Inflammatory macrophage treated with lipopolysaccharide for 1 hour (primary cell): ENCODE data around the gene PPY.
"Not testable (repeated sequence)": the region's sequence is repeated elsewhere in the genome, so short reads cannot be mapped to it uniquely, and the experiment has no call there.

ENCODE experiments used
- DNase-seq, 2 donors: peaks; one replicate each; pipeline ENCODE4 v3.0.0-alpha.2; 2020 to 2022

The PPY gene

GRCh38 chr17:43942051-43942685 is at the start of gene PPY:
Gene PPY (minus strand): TSS chr17:43942476. CDS start chr17:43941654, 822 bp downstream.
- no peak for DNase-seq

- DNase-seq, result no peak
Observed at GRCh38 chr17:43988301-43988700, 46.0 kb upstream of the PPY start.

GRCh38 chr17:43987131-43988021 is 45.1 kb upstream of the PPY start:
- DNase-seq, result no peak

DNA sequence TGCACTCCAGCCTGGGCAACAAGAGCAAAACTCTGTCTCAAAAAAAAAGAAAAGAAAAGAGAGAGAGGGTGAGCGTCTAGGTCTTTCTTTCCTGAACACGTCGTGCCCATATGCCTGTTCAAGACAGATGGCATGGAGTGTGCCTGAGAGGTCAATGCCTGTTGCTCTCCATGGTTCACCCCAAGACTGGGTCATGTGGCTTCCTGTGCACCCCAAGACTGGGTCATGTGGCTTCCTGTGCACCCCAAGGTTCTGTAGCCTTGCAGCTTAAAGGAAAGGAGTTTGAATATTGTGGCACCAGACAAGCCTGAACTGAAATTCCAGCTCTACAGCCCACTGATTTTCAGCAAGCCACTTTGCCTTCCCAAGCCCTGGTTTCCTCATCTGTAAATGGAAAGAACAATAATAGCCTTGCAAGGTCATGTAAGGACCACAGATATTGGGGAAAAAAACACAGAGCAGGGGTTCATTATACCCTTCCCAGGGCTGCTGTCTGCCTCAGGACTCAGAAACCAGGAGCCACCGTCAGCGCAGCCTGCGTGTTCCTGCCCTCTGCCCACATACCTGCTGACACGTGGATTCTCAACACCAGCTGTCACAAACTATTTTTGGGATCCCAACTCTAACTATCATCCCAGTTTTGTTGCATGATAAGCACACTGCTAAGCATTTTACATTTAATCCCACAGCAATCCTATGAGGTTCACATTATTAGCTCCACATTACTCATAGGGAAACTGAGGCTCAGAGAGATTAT is 44.1 kb upstream of the PPY start:
- no peak for DNase-seq

DNA sequence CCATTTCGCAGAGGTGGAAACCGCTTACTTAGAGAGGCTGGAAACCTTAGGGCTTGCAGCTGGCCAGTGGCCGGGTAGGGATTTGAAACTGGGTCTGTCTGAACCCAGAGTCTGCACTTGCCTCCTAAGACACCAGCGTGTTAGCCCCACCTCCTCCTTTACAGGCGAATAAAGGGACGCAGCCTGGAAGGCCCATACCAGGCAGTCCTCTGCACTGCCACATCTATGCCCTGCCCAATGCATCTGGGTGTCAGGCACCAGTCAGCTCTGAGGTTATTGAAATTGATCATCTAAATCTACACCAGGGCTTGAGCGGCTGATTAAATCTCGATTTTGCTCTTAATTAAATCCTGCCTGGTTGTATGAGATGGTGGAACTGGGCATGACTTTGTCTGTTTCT is 42.2 kb upstream of the PPY start:
- no peak for DNase-seq

GRCh38 chr17:43983515-43984411 is 41.5 kb upstream of the PPY start:
- no peak for DNase-seq

DNA sequence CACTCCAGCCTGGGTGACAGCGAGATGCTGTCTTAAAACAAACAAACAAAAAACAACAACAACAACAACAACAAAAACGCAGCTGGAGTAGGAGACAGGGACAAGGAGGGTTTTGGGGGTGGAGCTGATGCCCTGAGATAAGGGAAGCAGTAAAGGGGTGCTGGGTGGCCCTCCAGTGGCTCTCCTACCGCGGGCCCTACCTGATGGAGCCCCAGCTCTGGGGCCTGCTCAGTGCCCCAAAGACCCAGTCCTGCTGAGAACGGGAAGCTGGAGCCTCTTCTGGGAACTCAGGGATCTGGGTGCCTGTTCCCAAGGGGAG is 40.9 kb upstream of the PPY start:
- no peak for DNase-seq

DNA sequence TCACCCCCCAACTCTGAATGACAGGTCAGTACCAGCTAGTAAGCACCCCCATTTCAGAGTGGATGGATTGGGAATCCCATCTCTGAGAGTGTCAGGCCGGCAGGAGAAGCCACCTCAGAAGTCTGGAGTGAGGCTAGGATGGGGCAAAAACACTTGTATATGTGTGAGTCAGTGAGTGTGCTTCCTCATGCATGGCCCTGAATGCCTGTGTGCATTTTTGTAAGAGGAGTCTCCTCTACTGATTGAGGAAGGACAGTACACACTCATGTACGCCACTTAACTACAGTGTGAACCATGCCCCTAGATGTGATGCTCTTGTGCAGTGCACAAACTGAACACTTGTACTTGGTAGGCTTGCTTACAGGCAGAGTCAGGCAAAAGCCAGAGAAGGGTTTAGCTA is 39.9 kb upstream of the PPY start:
- no peak for DNase-seq

GRCh38 chr17:43979671-43980070 is 37.4 kb upstream of the PPY start:
- DNase-seq, result no peak

DNA sequence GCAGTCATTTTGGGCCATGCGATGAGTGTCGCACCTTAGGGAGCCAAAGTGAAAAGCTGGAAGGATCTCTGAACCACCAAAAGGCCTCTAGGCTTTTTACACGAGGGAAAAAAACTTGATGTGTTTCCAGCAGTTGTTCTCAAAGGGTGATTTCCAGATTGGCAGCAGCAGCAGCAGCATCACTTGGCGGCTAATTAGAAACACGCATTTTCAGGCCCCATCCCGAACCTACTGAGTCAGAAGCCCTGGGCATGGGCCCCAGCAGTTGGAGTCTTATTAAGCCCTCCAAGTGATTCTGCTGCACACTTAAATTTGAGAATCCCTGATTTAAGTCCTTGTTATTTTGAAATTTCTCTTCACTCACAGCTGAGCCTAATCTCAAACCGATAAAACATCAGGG is 36.7 kb upstream of the PPY start:
- DNase-seq, result no peak

- no peak for DNase-seq
Observed at GRCh38 chr17:43978078-43978477, 35.8 kb upstream of the PPY start.

DNA sequence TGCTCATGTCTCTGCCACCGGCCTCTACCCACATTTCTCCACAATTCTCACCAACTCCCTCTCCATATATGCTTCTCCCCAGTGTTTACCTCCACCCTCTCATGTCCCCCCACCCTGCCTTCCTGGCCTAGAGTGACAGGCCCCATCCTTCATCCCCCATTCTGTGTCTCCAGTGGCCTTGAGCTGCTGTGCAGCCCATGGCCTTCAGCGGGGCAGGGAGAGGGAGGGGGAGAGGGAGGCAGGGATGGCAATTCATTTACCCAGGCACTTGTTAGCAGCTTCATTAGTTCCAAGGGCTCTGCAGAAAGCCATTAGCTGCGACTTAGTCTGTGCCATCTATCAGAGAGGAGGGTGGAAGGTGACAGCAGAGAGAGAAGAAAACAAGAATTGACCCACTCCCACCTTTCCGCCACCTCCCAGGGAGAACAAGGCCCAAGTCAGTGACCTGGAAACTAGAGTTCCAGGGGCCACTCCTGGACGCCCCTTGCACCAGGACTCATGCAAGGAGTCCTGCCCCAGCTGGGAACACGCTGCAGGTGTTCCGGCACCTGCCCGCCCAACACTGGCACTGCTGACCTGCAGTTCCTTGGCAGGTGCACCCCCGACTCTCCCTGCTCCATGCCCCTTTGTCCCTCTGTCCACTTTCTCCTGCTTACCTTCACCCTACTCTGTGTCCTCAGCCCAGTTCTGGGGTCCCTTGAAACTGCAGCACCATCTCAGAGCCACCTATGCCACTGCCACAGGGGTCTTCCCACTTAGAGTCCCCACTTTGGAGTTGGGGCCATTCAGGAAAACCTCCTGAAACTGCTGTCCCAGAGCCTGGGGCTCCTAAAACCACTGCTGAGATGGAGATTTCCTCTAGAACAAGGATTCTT is 34.9 kb upstream of the PPY start:
- DNase-seq, result no peak

DNA sequence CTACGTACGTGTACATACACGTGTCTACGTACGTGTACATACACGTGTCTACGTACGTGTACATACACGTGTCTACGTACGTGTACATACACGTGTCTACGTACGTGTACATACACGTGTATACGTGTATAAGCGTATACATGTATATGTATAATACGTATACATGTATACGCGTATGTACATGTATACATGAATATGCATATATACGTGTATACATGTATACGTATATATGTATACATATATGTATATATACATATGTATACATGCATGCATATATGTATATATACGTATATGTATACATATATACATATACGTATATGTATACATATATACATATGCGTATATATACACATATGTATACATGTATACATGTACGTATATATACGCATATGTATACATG is 33.6 kb upstream of the PPY start:
- no peak for DNase-seq

DNA sequence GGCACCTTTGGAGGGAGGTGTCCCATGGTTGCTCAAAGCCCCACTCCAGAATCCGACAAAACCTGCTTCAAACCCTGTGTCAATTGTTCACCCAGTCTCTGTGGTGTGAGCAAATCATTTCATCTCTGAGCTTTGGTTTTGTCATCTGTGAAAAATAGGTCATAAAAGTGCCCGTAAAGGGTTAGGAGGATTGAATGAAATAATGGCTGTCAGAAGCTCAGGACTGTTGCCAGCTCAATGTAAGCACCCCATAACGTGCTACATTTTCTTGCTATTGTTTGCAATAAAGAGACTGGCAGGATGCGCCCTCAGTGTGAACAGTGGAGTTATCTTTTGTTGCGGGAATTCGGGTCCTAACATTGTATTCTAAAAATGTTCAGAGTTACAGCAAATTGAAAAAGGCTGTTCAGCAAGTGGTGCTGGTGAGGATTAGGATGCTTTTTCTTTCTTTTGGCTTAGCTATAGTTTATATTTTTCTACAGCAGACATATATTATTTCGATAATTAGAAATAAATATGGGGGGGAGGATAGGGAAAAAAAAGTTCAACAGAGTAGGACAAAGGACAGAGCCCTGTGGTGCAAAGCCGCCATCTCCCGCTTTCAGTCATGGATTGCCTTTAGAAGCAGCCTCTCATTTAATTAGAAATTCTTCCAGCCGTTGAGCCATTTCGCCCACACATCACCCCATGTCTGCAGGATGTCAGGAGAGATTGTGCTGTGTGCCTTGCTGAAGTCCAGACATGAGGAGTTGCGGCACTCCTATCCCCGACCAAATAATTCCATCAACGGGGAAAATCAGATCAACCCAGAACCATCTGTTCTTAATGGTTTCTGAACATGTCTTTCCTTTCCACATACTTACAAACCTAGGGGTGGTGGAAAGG is 32.3 kb upstream of the PPY start:
- no peak for DNase-seq

GRCh38 chr17:43972444-43973212 is 30.4 kb upstream of the PPY start:
- DNase-seq, result not testable (repeated sequence)

DNA sequence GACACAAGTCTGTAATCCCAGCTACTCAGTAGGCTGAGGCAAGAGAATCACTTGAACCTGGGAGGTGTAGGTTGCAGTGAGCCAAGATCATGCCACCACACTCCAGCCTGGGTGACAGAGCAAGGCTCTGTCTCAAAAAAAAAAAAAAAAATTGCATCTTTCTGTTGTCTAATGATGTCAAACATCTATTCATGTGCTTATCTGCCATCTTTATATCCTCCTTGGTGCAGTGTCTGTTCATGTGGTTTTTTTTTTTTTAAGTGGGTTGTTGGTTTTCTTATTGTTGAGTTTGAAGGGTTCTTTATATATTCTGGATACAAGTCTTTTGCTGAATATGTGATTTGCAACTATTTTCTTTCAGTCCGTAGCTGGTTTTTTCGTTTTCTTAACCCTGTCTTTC is 29.2 kb upstream of the PPY start:
- not testable (repeated sequence) for DNase-seq

- DNase-seq, result no peak
Observed at GRCh38 chr17:43970366-43970765, 28.1 kb upstream of the PPY start.

GRCh38 chr17:43967251-43967875 is 25.1 kb upstream of the PPY start:
- no peak for DNase-seq

DNA sequence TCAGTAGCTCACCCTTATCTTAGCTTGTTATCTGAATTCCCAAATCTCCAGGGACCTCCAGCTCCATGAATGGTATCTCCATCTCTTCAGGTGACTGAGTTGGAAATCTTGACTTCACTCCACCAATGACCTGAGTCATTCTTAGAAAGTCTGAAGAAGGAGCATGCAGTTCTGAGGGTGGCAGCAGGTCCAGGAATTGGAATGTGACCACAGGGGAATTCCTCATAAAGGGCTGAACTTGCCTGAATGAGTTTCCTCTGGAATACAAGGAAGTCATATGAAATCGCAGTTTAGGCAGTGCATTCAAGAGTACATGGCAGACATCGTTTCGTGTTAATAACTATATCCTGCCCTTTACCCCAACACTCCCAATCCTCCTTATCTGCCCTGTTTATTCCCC is 24.0 kb upstream of the PPY start:
- DNase-seq, result no peak
